IMR-90 (cell line): ENCODE measurements around the gene XPC. TPM values are rescaled to one million over a fixed set of nuclear protein-coding genes. Genes with fewer than 3 reads are reported as not detected.

Experiments used
- ATAC-seq: fragments of 200-7000 bp; cut with Tn5 transposase; 2 replicates; pipeline ENCODE4 v1.9.1; 2020; ENCODE audit warnings: low read depth, mild to moderate bottlenecking, moderate library complexity
- BruUV-seq: library from RNA; stranded (reverse); fragments of 400-500 nt; replicated peaks from 2 replicates; lab custom pipeline; 2021; lab: Mats Ljungman, UMichigan
- CTCF ChIA-PET: fragments of 300-600 bp; formaldehyde crosslinking; extraction: SDS; loops from one replicate; lab custom pipeline; 2021; ENCODE audit warnings: antibody characterized with exemption; lab: Yijun Ruan, JAX
- POLR2A ChIA-PET: fragments of 300-600 bp; sonication (Branson Sonifier 250); formaldehyde crosslinking; loops from one replicate; lab custom pipeline; 2022; ENCODE audit warnings: antibody characterized with exemption; ENCODE audit not compliant: unreplicated experiment; lab: Charles Lee
- DNase-seq: peaks from one replicate; pipeline ENCODE4 v3.0.0; 2013
- H2AFZ ChIP-seq: replicated peaks from 2 replicates; pipeline ENCODE3; 2013; ENCODE audit warnings: low read length, mild to moderate bottlenecking; ENCODE audit not compliant: poor library complexity
- H2AK5ac ChIP-seq: 2 replicates; pipeline ENCODE4 v1.6.1; 2013; ENCODE audit warnings: low read depth, low read length, inconsistent platforms
- H2AK9ac ChIP-seq: replicated peaks from 2 replicates; pipeline ENCODE3; 2013; ENCODE audit warnings: mild to moderate bottlenecking, low read depth, low read length, moderate library complexity; ENCODE audit not compliant: poor library complexity
- H2BK120ac ChIP-seq: 2 replicates; pipeline ENCODE4 v1.6.1; 2013; ENCODE audit warnings: low read depth, low read length, inconsistent platforms
- H2BK15ac ChIP-seq: 3 replicates; pipeline ENCODE4 v1.6.1; 2013; ENCODE audit warnings: low read depth, low read length, inconsistent platforms
- H2BK20ac ChIP-seq: 2 replicates; pipeline ENCODE4 v1.6.1; 2013; ENCODE audit warnings: low read depth, mild to moderate bottlenecking, inconsistent platforms, low read length, moderate library complexity
- H2BK5ac ChIP-seq: 2 replicates; pipeline ENCODE4 v1.6.1; 2013; ENCODE audit warnings: mild to moderate bottlenecking, low read depth, low read length, inconsistent platforms; ENCODE audit not compliant: poor library complexity, severe bottlenecking
- H3K14ac ChIP-seq: replicated peaks from 2 replicates; pipeline ENCODE4 v1.6.1; 2013; ENCODE audit warnings: low read depth, low read length, inconsistent platforms
- H3K18ac ChIP-seq: 2 replicates; pipeline ENCODE4 v1.6.1; 2013; ENCODE audit warnings: low read depth, low read length, control low read depth
- H3K23ac ChIP-seq: 2 replicates; pipeline ENCODE4 v1.6.1; 2013; ENCODE audit warnings: low read depth, low read length, inconsistent platforms
- H3K27ac ChIP-seq: 2 replicates; pipeline ENCODE4 v1.5.1; 2013; ENCODE audit warnings: mild to moderate bottlenecking, control low read depth, low read length; ENCODE audit not compliant: insufficient read depth
- H3K27me3 ChIP-seq: 2 replicates; pipeline ENCODE4 v1.6.1; 2013; ENCODE audit warnings: low read length; ENCODE audit not compliant: control insufficient read depth, insufficient read depth
- H3K36me3 ChIP-seq: 2 replicates; pipeline ENCODE4 v1.6.1; 2013; ENCODE audit warnings: low read length, mixed read lengths; ENCODE audit not compliant: control insufficient read depth, insufficient read depth
- H3K4ac ChIP-seq: 2 replicates; pipeline ENCODE4 v1.6.1; 2013; ENCODE audit warnings: low read depth, low read length, inconsistent platforms
- H3K4me1 ChIP-seq: 2 replicates; pipeline ENCODE4 v1.6.1; 2013; ENCODE audit warnings: low read length, mixed read lengths; ENCODE audit not compliant: control insufficient read depth, insufficient read depth
- H3K4me2 ChIP-seq: 2 replicates; pipeline ENCODE4 v1.6.1; 2013; ENCODE audit warnings: low read depth, mild to moderate bottlenecking, control low read depth, low read length, moderate library complexity
- H3K4me3 ChIP-seq: 2 replicates; pipeline ENCODE4 v1.5.1; 2013; ENCODE audit warnings: low read depth, mild to moderate bottlenecking, control low read depth, low read length, moderate library complexity; ENCODE audit not compliant: insufficient read depth
- H3K56ac ChIP-seq: 2 replicates; pipeline ENCODE4 v1.6.1; 2013; ENCODE audit warnings: low read length, inconsistent platforms; ENCODE audit not compliant: insufficient read depth; ENCODE audit errors: extremely low read depth
- H3K79me1 ChIP-seq, 2 experiments: 2 replicates each; pipeline ENCODE4 v1.6.1; 2013; ENCODE audit warnings: low read length in 2 of 2, inconsistent platforms in 1 of 2, low read depth in 1 of 2
- H3K9ac ChIP-seq: 2 replicates; pipeline ENCODE4 v1.6.1; 2013; ENCODE audit warnings: low read depth, low read length, control low read depth
- H3K9me1 ChIP-seq: 2 replicates; pipeline ENCODE4 v1.6.1; 2013; ENCODE audit warnings: low read length, inconsistent platforms; ENCODE audit not compliant: insufficient read depth
- H3K9me3 ChIP-seq: 2 replicates; pipeline ENCODE4 v1.6.1; 2013; ENCODE audit warnings: low read length; ENCODE audit not compliant: control insufficient read depth, insufficient read depth
- H4K20me1 ChIP-seq: 2 replicates; pipeline ENCODE4 v1.6.1; 2013; ENCODE audit warnings: low read length, inconsistent platforms; ENCODE audit not compliant: insufficient read depth
- H4K5ac ChIP-seq: 2 replicates; pipeline ENCODE4 v1.6.1; 2013; ENCODE audit warnings: mild to moderate bottlenecking, low read depth, low read length, control low read depth
- H4K8ac ChIP-seq, 2 experiments: 2 replicates each; pipeline ENCODE4 v1.6.1; 2013; ENCODE audit warnings: low read depth in 2 of 2, low read length in 2 of 2, control low read depth in 1 of 2, inconsistent platforms in 1 of 2
- H4K91ac ChIP-seq: 2 replicates; pipeline ENCODE4 v1.6.1; 2013; ENCODE audit warnings: low read depth, low read length, inconsistent platforms; ENCODE audit not compliant: insufficient read depth
- BHLHE40 ChIP-seq: fragments of 150-350 bp; IDR thresholded peaks from 2 replicates; pipeline ENCODE4 v1.6.1; 2016; ENCODE audit warnings: mild to moderate bottlenecking, low read depth, low read length
- CEBPB ChIP-seq: IDR thresholded peaks from 2 replicates; pipeline ENCODE4 v1.6.1; 2012; ENCODE audit warnings: low read depth, low read length, improper control_type of control experiment
- CHD1 ChIP-seq: IDR thresholded peaks from 2 replicates; pipeline ENCODE4 v1.6.1; 2012; ENCODE audit warnings: low read depth, low read length, improper control_type of control experiment
- CTCF ChIP-seq: conservative IDR thresholded peaks from 2 replicates; pipeline ENCODE4 v1.5.1; 2012; ENCODE audit warnings: mild to moderate bottlenecking, low read depth, low read length, improper control_type of control experiment
- ELK1 ChIP-seq: fragments of 150-350 bp; IDR thresholded peaks from 2 replicates; pipeline ENCODE4 v1.6.1; 2016; ENCODE audit warnings: low read depth, mild to moderate bottlenecking, low read length, moderate library complexity, borderline replicate concordance
- FOS ChIP-seq: fragments of 150-350 bp; IDR thresholded peaks from 2 replicates; pipeline ENCODE4 v1.6.1; 2016; ENCODE audit warnings: low read depth, low read length
- MAFK ChIP-seq: IDR thresholded peaks from 2 replicates; pipeline ENCODE4 v1.6.1; 2012; ENCODE audit warnings: low read depth, low read length, improper control_type of control experiment
- MAZ ChIP-seq: IDR thresholded peaks from 2 replicates; pipeline ENCODE4 v1.6.1; 2012; ENCODE audit warnings: low read depth, mild to moderate bottlenecking, low read length, improper control_type of control experiment, moderate library complexity, borderline replicate concordance
- MXI1 ChIP-seq: IDR thresholded peaks from 2 replicates; pipeline ENCODE4 v1.6.1; 2012; ENCODE audit warnings: low read depth, mild to moderate bottlenecking, low read length, moderate library complexity, borderline replicate concordance
- NFE2L2 ChIP-seq: fragments of 150-350 bp; IDR thresholded peaks from 2 replicates; pipeline ENCODE4 v1.6.1; 2016; ENCODE audit warnings: low read depth, mild to moderate bottlenecking, low read length
- POLR2A ChIP-seq: IDR thresholded peaks from 2 replicates; pipeline ENCODE4 v1.6.1; 2012; ENCODE audit warnings: mild to moderate bottlenecking, low read depth, low read length
- RAD21 ChIP-seq: IDR thresholded peaks from 2 replicates; pipeline ENCODE4 v1.6.1; 2012; ENCODE audit warnings: low read length, improper control_type of control experiment
- RCOR1 ChIP-seq: IDR thresholded peaks from 2 replicates; pipeline ENCODE4 v1.6.1; 2012; ENCODE audit warnings: mild to moderate bottlenecking, low read length, improper control_type of control experiment; ENCODE audit not compliant: insufficient replicate concordance
- RFX5 ChIP-seq: IDR thresholded peaks from 2 replicates; pipeline ENCODE4 v1.8.0; 2012; ENCODE audit warnings: low read depth, mild to moderate bottlenecking, low read length, moderate library complexity
- SMC3 ChIP-seq: fragments of 150-350 bp; IDR thresholded peaks from 2 replicates; pipeline ENCODE4 v1.6.1; 2016; ENCODE audit warnings: low read depth, mild to moderate bottlenecking, antibody characterized with exemption, low read length, moderate library complexity
- WGBS, 2 experiments: methylation state at CpG; one replicate each; pipeline versions ENCODE4 v1.1.5 to v1.1.7; 2013; ENCODE audit warnings: missing lambda C conversion rate in 2 of 2; ENCODE audit not compliant: insufficient read length in 1 of 2; ENCODE audit errors: extremely low coverage in 2 of 2; 5-methylcytosine and 5-hydroxymethylcytosine counted together
- dilution Hi-C: fragments of 300-500 bp; cut with HindIII; formaldehyde crosslinking; loops from one replicate; pipeline ENCODE4 v1.14.3; 2018; ENCODE audit warnings: low sequenced_read_pairs; ENCODE audit not compliant: unreplicated experiment
- in situ Hi-C: fragments of 300-500 bp; cut with MboI; formaldehyde crosslinking; loops from 3 replicates; pipeline ENCODE4 v1.14.3; 2019; ENCODE audit warnings: low sequenced_read_pairs, inconsistent platforms, mixed read lengths
- intact Hi-C: fragments of 100-400 bp; cut with micrococcal nuclease; formaldehyde crosslinking; loops from 2 replicates; pipeline ENCODE4 v1.10.0; 2022
- polyA plus RNA-seq, 3 experiments: library from polyadenylated mRNA; depleted of rRNA; stranded (reverse); fragments of >200 nt; gene quantifications; 2 replicates each; pipeline ENCODE4 v1.2.3, GENCODE V29; 2012; ENCODE audit warnings: low replicate concordance in 1 of 3
- total RNA-seq: library from RNA; depleted of rRNA; stranded (reverse); fragments of >200 nt; gene quantifications from 2 replicates; pipeline ENCODE4 v1.2.3, GENCODE V29; 2012
- TF ChIP-seq, protein P1 (sequence below): fragments of 150-350 bp; IDR thresholded peaks from 2 replicates; pipeline ENCODE4 v1.6.1; 2017; ENCODE audit warnings: mild to moderate bottlenecking, antibody characterized with exemption, low read length, low read depth

The XPC gene
- total and polyA plus RNA-seq, 2 of the 4 experiments (the other 2 are of a cell fraction) = 30.9 to 48.8 TPM

- CTCF ChIA-PET = no interaction called here
- Histone ChIP-seq H3K23ac (no peak overlapping the region), H3K27ac (no peak overlapping the region), H3K9me1 (no peaks in the 10 kb centered on the region), H2AK9ac (no peak overlapping the region), H3K4me2 (no peak overlapping the region), H3K79me1 (no peaks in the 10 kb centered on the region), H2BK120ac (no peak overlapping the region), H2BK5ac (no peak overlapping the region), H3K14ac (no peak overlapping the region), H4K8ac (no peak overlapping the region), H3K56ac (no peak overlapping the region), H3K4ac (no peak overlapping the region), H3K4me3 (no peak overlapping the region), H3K4me1 (no peaks in the 10 kb centered on the region), H2BK20ac (no peak overlapping the region), H4K20me1 (no peaks in the 10 kb centered on the region), H4K91ac (no peak overlapping the region), H2AFZ (no peak overlapping the region), H2AK5ac (no peak overlapping the region), H4K5ac (no peak overlapping the region), H3K18ac (no peak overlapping the region), H3K9ac (no peak overlapping the region), H2BK15ac (no peak overlapping the region), H3K9me3 (no peaks in the 10 kb centered on the region), H3K27me3 (0 out of 2 replicates have a peak, but pooled peaks cover 1% of the 10 kb centered on the region), H3K36me3 (no peaks in the 10 kb centered on the region)
- no TSS peak for BruUV-seq
- TF ChIP-seq, protein P1, sequence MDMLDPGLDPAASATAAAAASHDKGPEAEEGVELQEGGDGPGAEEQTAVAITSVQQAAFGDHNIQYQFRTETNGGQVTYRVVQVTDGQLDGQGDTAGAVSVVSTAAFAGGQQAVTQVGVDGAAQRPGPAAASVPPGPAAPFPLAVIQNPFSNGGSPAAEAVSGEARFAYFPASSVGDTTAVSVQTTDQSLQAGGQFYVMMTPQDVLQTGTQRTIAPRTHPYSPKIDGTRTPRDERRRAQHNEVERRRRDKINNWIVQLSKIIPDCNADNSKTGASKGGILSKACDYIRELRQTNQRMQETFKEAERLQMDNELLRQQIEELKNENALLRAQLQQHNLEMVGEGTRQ = no peak
- TF ChIP-seq NFE2L2 = no peak
- no peak for TF ChIP-seq RFX5
- no peak for TF ChIP-seq ELK1
- TF ChIP-seq POLR2A = no peak
- no peak for TF ChIP-seq CEBPB
- no peak for TF ChIP-seq MAZ
- TF ChIP-seq RCOR1 = no peak
- TF ChIP-seq MAFK = no peak
- no peak for TF ChIP-seq RAD21
- no peak for TF ChIP-seq CTCF
- TF ChIP-seq MXI1 = no peak
- TF ChIP-seq FOS = no peak
- TF ChIP-seq SMC3 = no peak
- TF ChIP-seq BHLHE40 = no peak
- no peak for TF ChIP-seq CHD1
- ATAC-seq = no peak
- POLR2A ChIA-PET = no interaction called here
- in situ Hi-C loops (no loop called here), intact Hi-C loops (no loop called here), dilution Hi-C loops (no loop called here)
- DNase-seq = no peak
- WGBS, 2 experiments = no CpG with 5 or more reads among the region's 3 CpGs
These were observed 81.7 kb downstream of the XPC start for GRCh38 chr3:14096742-14097141.
